Thyroid gland (tissue), 4 donors: ENCODE results near the gene ARL3.

Source experiments
- POLR2A ChIP-seq, 2 donors: fragments of 450-650 bp; IDR thresholded peaks; one replicate each; pipeline ENCODE4 v1.6.1; 2017; ENCODE audit warnings: antibody characterized with exemption in 2 of 2, mild to moderate bottlenecking in 2 of 2, moderate library complexity in 1 of 2
- TF ChIP-seq, protein P1 (sequence below), 6 experiments: fragments of 200-600 bp in 3 of 6; fragments of 450-650 bp in 3 of 6; sonication (generic) in 3 of 6; IDR thresholded peaks; one replicate each; pipeline ENCODE4 v1.5.1; 2016 to 2019; ENCODE audit warnings: antibody characterized with exemption in 6 of 6, mild to moderate bottlenecking in 2 of 6, inconsistent platforms in 1 of 6, moderate library complexity in 1 of 6

DNA sequence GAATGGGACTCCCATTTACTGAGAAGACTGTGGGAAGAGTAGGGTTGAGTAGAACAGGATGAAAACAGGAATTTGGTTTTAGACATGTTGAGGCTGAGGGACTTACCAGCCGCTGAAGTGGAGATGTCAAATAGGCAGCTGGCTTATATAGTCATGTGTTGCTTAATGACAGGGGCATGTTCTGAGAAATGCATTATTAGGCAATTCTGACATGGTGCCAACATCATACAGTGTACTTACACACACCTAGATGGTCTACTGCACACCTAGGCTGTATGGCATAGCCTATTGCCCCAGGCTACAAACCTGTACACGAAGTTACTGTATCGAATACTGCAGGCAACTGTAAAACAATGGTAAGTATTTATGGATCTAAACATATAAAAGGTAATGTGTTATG is 17.5 kb downstream of the ARL3 start:
- TF ChIP-seq, protein P1, sequence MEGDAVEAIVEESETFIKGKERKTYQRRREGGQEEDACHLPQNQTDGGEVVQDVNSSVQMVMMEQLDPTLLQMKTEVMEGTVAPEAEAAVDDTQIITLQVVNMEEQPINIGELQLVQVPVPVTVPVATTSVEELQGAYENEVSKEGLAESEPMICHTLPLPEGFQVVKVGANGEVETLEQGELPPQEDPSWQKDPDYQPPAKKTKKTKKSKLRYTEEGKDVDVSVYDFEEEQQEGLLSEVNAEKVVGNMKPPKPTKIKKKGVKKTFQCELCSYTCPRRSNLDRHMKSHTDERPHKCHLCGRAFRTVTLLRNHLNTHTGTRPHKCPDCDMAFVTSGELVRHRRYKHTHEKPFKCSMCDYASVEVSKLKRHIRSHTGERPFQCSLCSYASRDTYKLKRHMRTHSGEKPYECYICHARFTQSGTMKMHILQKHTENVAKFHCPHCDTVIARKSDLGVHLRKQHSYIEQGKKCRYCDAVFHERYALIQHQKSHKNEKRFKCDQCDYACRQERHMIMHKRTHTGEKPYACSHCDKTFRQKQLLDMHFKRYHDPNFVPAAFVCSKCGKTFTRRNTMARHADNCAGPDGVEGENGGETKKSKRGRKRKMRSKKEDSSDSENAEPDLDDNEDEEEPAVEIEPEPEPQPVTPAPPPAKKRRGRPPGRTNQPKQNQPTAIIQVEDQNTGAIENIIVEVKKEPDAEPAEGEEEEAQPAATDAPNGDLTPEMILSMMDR (IDR thresholded peaks at IDR 0.05), result no peak
- TF ChIP-seq POLR2A (IDR thresholded peaks at IDR 0.05), result no peak
